Measurements from ENCODE around the gene KRTAP10-12. TPM values are rescaled to one million over a fixed set of nuclear protein-coding genes. Genes with fewer than 3 reads are reported as not detected.

KRTAP10-12 gene
- total RNA-seq, 3 donors from 2014 or later (not counting 1 experiment from before 2014, with no cell fraction given) = not detected

DNA sequence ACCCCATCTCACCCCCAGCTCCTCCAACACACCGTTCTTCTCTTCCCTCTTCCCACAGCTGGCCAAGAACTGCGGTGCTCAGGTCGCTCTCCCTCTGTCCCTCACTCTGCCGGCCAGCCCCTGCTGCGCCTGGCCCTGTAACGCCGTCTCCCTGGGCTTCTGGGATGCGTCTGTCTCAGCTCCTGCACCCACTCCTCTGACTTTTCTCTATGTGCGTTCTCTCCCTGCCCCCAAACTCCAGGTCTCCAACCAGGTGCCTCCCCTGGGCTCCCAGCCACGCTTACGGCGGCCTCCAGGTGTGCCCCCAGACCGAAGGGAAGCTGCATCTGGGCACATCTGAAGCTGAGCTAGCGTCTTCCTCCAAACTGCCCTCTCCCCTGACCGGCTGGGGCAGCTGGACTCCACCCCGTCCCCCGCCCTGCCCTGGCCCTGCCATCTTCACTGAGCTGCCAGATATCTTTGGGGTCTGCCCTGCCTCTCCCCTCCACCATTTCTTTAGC is 2.6 kb downstream of the KRTAP10-12 start:
- no peaks in the 10 kb centered on the region for H3K36me3 ChIP-seq (ENCODE audit: control insufficient read depth, insufficient read depth, low read length)
- intact Hi-C loops (cut with micrococcal nuclease) = no loop called here
- no peak for ATAC-seq
- no peak overlapping the region for H3K27ac ChIP-seq (ENCODE audit: low read length)
- no peaks in the 10 kb centered on the region for H3K9me3 Mint-ChIP-seq
- H3K27ac Mint-ChIP-seq = no peak overlapping the region
- H3K27me3 Mint-ChIP-seq (ENCODE audit: low read depth in 2 of 2) = peaks cover 62 to 77% of the 10 kb centered on the region in 2 donors
- WGBS (ENCODE audit: insufficient coverage) = 56% methylated on average over 17 of the region's 17 CpGs
- no peaks in the 10 kb centered on the region for H3K9me3 ChIP-seq (ENCODE audit: control insufficient read depth, insufficient read depth, low read length)
- peaks cover 38% of the 10 kb centered on the region for H3K27me3 ChIP-seq (ENCODE audit: control insufficient read depth, insufficient read depth, low read length)
- no peak overlapping the region for H3K4me3 ChIP-seq (ENCODE audit: low read length)
- no peaks in the 10 kb centered on the region for H3K36me3 Mint-ChIP-seq
- H3K4me1 Mint-ChIP-seq = peaks cover 0 to 17% of the 10 kb centered on the region in 2 donors
- TF ChIP-seq, protein P1, sequence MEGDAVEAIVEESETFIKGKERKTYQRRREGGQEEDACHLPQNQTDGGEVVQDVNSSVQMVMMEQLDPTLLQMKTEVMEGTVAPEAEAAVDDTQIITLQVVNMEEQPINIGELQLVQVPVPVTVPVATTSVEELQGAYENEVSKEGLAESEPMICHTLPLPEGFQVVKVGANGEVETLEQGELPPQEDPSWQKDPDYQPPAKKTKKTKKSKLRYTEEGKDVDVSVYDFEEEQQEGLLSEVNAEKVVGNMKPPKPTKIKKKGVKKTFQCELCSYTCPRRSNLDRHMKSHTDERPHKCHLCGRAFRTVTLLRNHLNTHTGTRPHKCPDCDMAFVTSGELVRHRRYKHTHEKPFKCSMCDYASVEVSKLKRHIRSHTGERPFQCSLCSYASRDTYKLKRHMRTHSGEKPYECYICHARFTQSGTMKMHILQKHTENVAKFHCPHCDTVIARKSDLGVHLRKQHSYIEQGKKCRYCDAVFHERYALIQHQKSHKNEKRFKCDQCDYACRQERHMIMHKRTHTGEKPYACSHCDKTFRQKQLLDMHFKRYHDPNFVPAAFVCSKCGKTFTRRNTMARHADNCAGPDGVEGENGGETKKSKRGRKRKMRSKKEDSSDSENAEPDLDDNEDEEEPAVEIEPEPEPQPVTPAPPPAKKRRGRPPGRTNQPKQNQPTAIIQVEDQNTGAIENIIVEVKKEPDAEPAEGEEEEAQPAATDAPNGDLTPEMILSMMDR (IDR thresholded peaks at IDR 0.05) = no peak
- no peak overlapping the region for H3K4me3 Mint-ChIP-seq
- DNase-seq = no peak
- H3K4me1 ChIP-seq (ENCODE audit: control insufficient read depth, insufficient read depth, low read length) = no peaks in the 10 kb centered on the region

DNA sequence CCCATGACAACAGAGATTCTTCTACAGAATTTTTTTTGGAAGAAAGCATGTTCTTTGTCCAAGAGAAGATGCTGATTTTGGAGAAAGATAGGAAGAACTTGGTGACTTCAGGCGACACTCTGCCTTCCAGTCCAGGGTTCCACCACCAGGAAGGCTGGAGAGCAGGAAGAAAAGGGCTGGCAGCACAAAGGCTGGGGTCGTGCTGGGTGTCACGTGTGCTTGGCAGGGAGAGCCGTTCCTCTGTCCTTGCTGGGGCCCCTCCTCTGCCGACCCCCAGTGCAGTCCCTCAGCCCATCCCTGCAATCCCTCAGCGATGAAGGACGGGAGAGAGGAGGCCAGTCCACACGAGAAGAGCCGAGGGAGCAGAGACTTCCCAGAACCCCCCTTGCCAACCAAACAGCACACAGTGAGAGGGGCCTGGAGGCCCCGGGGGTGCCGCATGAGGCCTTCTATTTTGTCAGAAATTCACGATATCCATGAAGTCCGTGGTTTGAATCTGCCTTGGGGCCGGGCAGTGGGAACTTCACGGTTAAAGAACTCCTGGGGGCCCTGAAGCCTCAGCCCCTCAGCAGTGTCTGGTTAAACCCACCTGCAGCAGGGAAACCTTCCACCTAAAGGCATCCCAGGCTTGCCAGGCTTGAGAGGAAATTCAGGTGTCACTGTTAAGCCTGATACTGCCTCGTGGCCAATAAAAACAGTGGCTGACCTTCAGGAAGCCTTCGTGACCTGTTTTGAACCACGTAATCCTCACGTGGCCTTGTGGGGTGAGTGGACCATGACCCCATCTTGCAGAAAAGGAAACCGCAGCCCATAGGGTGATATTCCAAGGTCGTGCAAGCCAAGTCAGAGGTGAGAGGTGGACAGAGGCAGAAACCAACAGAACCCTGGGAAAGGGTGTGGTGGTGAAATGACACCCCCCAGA is 3.4 kb downstream of the KRTAP10-12 start:
- Mint-ChIP-seq H3K4me1 (peaks cover 0 to 17% of the 10 kb centered on the region in 2 donors), H3K4me3 (no peak overlapping the region), H3K27ac (no peak overlapping the region), H3K27me3 (ENCODE audit: low read depth in 2 of 2) (peaks cover 69 to 82% of the 10 kb centered on the region in 2 donors), H3K9me3 (no peaks in the 10 kb centered on the region), H3K36me3 (peaks cover 6% of the 10 kb centered on the region)
- Histone ChIP-seq H3K9me3 (ENCODE audit: control insufficient read depth, insufficient read depth, low read length) (no peaks in the 10 kb centered on the region), H3K4me1 (ENCODE audit: control insufficient read depth, insufficient read depth, low read length) (no peaks in the 10 kb centered on the region), H3K4me3 (ENCODE audit: low read length) (no peak overlapping the region), H3K27ac (ENCODE audit: low read length) (no peak overlapping the region), H3K27me3 (ENCODE audit: control insufficient read depth, insufficient read depth, low read length) (peaks cover 42% of the 10 kb centered on the region), H3K36me3 (ENCODE audit: control insufficient read depth, insufficient read depth, low read length) (no peaks in the 10 kb centered on the region)
- WGBS (ENCODE audit: insufficient coverage) = 56% methylated on average over 21 of the region's 21 CpGs
- DNase-seq (no peak), ATAC-seq (no peak)
- TF ChIP-seq, protein P1 (IDR thresholded peaks at IDR 0.05) = no peak
- intact Hi-C loops (cut with micrococcal nuclease) = no loop called here

DNA sequence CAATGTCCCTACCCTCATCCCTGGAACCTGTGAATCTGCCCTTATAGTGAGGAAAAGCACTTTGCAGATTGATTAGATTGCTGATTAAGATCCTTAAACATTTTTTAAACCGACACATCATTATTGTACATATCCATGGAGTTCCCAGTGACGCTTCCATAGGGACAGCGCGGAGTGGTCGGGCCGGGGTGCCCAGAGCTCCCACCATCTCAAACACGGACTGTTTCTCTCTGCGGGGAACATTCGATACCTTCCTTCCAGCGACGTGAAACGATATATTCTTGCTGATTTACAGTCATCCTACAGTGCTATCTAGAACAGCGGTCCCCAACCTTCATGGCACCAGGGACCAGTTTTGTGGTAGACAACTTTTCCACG is 4.0 kb downstream of the KRTAP10-12 start:
- no peak overlapping the region for H3K27ac ChIP-seq (ENCODE audit: low read length)
- intact Hi-C loops (cut with micrococcal nuclease) = no loop called here
- Mint-ChIP-seq H3K4me3 (no peak overlapping the region), H3K36me3 (peaks cover 13% of the 10 kb centered on the region), H3K27ac (no peak overlapping the region), H3K9me3 (peaks cover 0 to 3% of the 10 kb centered on the region in 2 donors), H3K4me1 (peaks cover 5 to 23% of the 10 kb centered on the region in 2 donors), H3K27me3 (ENCODE audit: low read depth in 2 of 2) (peaks cover 73 to 82% of the 10 kb centered on the region in 2 donors)
- TF ChIP-seq, protein P1 (IDR thresholded peaks at IDR 0.05) = no peak
- H3K36me3 ChIP-seq (ENCODE audit: control insufficient read depth, insufficient read depth, low read length) = no peaks in the 10 kb centered on the region
- peaks cover 2% of the 10 kb centered on the region for H3K4me1 ChIP-seq (ENCODE audit: control insufficient read depth, insufficient read depth, low read length)
- peaks cover 5% of the 10 kb centered on the region for H3K9me3 ChIP-seq (ENCODE audit: control insufficient read depth, insufficient read depth, low read length)
- 88% methylated on average over 13 of the region's 14 CpGs for WGBS (ENCODE audit: insufficient coverage)
- DNase-seq = no peak
- no peak overlapping the region for H3K4me3 ChIP-seq (ENCODE audit: low read length)
- peaks cover 44% of the 10 kb centered on the region for H3K27me3 ChIP-seq (ENCODE audit: control insufficient read depth, insufficient read depth, low read length)
- ATAC-seq = no peak
